ENCODE measurements around the gene PHF14. TPM values are rescaled to one million over a fixed set of nuclear protein-coding genes. Genes with fewer than 3 reads are reported as not detected.

Gene PHF14
- total RNA-seq, 1 experiment from 2014 or later = 49.3 TPM

DNA sequence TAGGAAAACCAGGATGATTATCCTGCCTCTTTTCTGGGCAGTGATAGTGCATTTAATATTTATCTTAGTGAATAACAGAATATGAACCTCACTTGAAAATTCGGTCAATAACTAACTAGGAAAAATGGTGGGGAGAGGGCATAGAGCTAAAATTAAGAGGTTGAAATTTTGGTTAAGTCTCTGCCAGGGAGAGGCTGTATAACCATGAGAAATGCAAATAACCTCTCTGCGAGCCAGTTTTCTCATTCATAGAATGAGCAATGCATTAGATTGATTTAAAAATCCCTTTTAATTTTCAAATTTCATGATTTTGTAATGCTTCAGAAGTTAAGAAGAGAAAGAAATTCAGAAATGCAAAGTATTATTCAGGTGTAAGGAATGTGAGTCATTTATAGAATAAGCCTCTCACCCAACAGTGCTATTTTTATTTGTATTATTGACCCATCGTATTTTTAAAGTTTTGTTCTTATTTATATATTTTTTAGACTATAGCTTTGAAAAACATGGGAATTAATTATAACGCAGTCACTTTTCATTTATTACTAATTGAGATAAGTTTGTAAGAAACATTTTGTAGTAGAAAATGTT is 104.7 kb downstream of the PHF14 start:
- TF ChIP-seq CTCF (conservative IDR thresholded peaks at IDR 0.05) (no peak), EZH2 (IDR thresholded peaks at IDR 0.05; ENCODE audit: low read depth) (no peak)
- Histone ChIP-seq H3K9me2 (ENCODE audit: insufficient read depth) (no peaks in the 10 kb centered on the region), H3K4me2 (no peak overlapping the region), H3K27me3 (ENCODE audit: insufficient read depth, low read depth) (no peaks in the 10 kb centered on the region), H2AFZ (no peak overlapping the region), H3K9me3 (ENCODE audit: insufficient read depth, low read depth) (no peaks in the 10 kb centered on the region), H3K27ac (no peak overlapping the region), H3K79me2 (ENCODE audit: low read depth) (no peaks in the 10 kb centered on the region), H4K20me1 (ENCODE audit: insufficient read depth) (no peaks in the 10 kb centered on the region), H3F3A (ENCODE audit: insufficient read depth, low read depth) (no peaks in the 10 kb centered on the region; the same call in 1 of the 2 replicates), H3K36me3 (ENCODE audit: low read depth) (no peaks in the 10 kb centered on the region), H3K4me3 (no peak overlapping the region), H3K4me1 (replicated peaks; ENCODE audit: insufficient read depth) (no peaks in the 10 kb centered on the region)
- POLR2A ChIA-PET (ENCODE audit: unreplicated experiment) = no interaction called here
- DNase-seq = no peak
- CTCF ChIA-PET = no interaction called here
- no TSS peak for BruUV-seq (replicated peaks)
- intact Hi-C loops (cut with micrococcal nuclease; ENCODE audit: unreplicated experiment) = no loop called here

DNA sequence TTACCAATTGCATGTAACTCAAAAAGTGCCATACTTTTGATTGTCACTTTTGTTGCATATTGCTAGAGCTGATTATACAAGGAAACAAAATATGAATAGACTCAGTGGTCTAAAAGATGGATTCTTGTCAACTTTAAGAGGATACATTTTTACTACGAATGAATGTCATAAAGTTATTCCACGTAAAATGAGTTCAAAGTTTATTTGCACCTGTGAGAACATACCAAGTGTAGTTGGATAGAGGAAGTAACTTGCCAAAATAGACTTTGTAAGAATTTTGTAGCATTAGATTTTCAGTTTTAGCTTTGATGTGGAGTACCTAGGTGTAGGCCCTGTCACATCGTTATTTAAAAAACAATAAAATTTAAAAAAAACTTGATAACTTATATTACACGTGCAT is 106.2 kb downstream of the PHF14 start:
- Histone ChIP-seq H2AFZ (no peak overlapping the region), H3K27ac (no peak overlapping the region), H3K27me3 (ENCODE audit: insufficient read depth, low read depth) (no peaks in the 10 kb centered on the region), H4K20me1 (ENCODE audit: insufficient read depth) (no peaks in the 10 kb centered on the region), H3K4me2 (no peak overlapping the region), H3K36me3 (ENCODE audit: low read depth) (no peaks in the 10 kb centered on the region), H3K9me2 (ENCODE audit: insufficient read depth) (no peaks in the 10 kb centered on the region), H3K4me1 (replicated peaks; ENCODE audit: insufficient read depth) (no peaks in the 10 kb centered on the region), H3K79me2 (ENCODE audit: low read depth) (no peaks in the 10 kb centered on the region), H3K4me3 (no peak overlapping the region), H3F3A (ENCODE audit: insufficient read depth, low read depth) (no peaks in the 10 kb centered on the region; the same call in 1 of the 2 replicates), H3K9me3 (ENCODE audit: insufficient read depth, low read depth) (no peaks in the 10 kb centered on the region)
- no TSS peak for BruUV-seq (replicated peaks)
- DNase-seq = no peak
- TF ChIP-seq EZH2 (IDR thresholded peaks at IDR 0.05; ENCODE audit: low read depth) = no peak
- no peak for TF ChIP-seq CTCF (conservative IDR thresholded peaks at IDR 0.05)
- POLR2A ChIA-PET (ENCODE audit: unreplicated experiment) = no interaction called here
- CTCF ChIA-PET = no interaction called here
- intact Hi-C loops (cut with micrococcal nuclease; ENCODE audit: unreplicated experiment) = no loop called here

DNA sequence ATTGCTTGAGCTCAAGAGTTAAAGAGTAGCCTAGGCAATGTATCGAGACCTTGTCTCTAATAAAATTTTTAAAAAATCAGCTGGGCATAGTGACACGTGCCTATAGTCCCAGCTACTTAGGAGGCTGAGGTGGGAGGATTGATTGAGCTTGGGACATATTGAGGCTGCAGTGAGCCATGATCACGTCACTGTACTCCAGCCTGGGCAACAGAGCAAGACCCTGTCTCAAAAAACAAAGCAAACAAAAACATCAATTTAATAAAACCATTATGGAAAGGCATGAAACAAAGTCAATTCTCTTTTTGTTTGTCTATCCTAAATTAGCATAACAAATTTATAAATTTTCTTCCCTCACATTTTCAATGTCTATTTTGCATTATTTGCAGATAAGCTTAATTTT is 108.4 kb downstream of the PHF14 start:
- CTCF ChIA-PET = interaction anchor here (0.6 kb wide), 1 partner anchor 85 kb away, joined by 4 read pairs; no protein-coding TSS in a partner anchor
- Histone ChIP-seq H3K9me2 (ENCODE audit: insufficient read depth) (no peaks in the 10 kb centered on the region), H3F3A (ENCODE audit: insufficient read depth, low read depth) (no peaks in the 10 kb centered on the region; the same call in 1 of the 2 replicates), H3K4me1 (replicated peaks; ENCODE audit: insufficient read depth) (no peaks in the 10 kb centered on the region), H3K9me3 (ENCODE audit: insufficient read depth, low read depth) (no peaks in the 10 kb centered on the region), H4K20me1 (ENCODE audit: insufficient read depth) (no peaks in the 10 kb centered on the region), H3K79me2 (ENCODE audit: low read depth) (no peaks in the 10 kb centered on the region), H3K4me2 (no peak overlapping the region), H3K27ac (no peak overlapping the region), H3K4me3 (no peak overlapping the region), H2AFZ (no peak overlapping the region), H3K27me3 (ENCODE audit: insufficient read depth, low read depth) (no peaks in the 10 kb centered on the region), H3K36me3 (ENCODE audit: low read depth) (no peaks in the 10 kb centered on the region)
- TF ChIP-seq EZH2 (IDR thresholded peaks at IDR 0.05; ENCODE audit: low read depth) (no peak), CTCF (conservative IDR thresholded peaks at IDR 0.05) (no peak)
- intact Hi-C loops (cut with micrococcal nuclease; ENCODE audit: unreplicated experiment) = no loop called here
- no TSS peak for BruUV-seq (replicated peaks)
- POLR2A ChIA-PET (ENCODE audit: unreplicated experiment) = interaction anchor here (0.6 kb wide), 1 partner anchor 15 kb away, joined by 3 read pairs; no protein-coding TSS in a partner anchor
- DNase-seq = no peak
